ENCODE data around the gene KCNQ1. TPM values are rescaled to one million over a fixed set of nuclear protein-coding genes. Genes with fewer than 3 reads are reported as not detected.

Gene KCNQ1
- total and polyA plus RNA-seq, 2 donors (not counting 1 experiment from before 2014, with no cell fraction given), result 21.5 to 28.8 TPM

GRCh38 chr11:2704896-2705606 lies 260.2 kb downstream of the KCNQ1 start:
- peaks cover 14% of the 10 kb centered on the region for H4K20me1 ChIP-seq (ENCODE audit: control insufficient read depth, insufficient read depth, low read length, poor library complexity, severe bottlenecking)
- H3K4me1 ChIP-seq (ENCODE audit: control insufficient read depth in 2 of 2, insufficient read depth in 2 of 2, low read length in 2 of 2), result peaks cover 14 to 24% of the 10 kb centered on the region in 2 donors
- H3K27ac ChIP-seq (ENCODE audit: low read length in 2 of 2), result no peak overlapping the region
- H3K9me3 ChIP-seq (ENCODE audit: control extremely low read depth in 1 of 3, control insufficient read depth in 2 of 3, insufficient read depth in 1 of 3, low read length in 2 of 3), result peaks cover 0 to 32% (median 6%) of the 10 kb centered on the region in 3 donors
- H3K9me3 Mint-ChIP-seq (ENCODE audit: insufficient read depth), result no peaks in the 10 kb centered on the region
- intact Hi-C loops (cut with micrococcal nuclease), result loop anchor here (5.0 kb wide), 1 partner anchor 182 kb away; the partner anchor contains the start of gene CDKN1C
- no peaks in the 10 kb centered on the region for H3K36me3 ChIP-seq (replicated peaks in 1 of 2; ENCODE audit: control extremely low read depth in 1 of 2, control insufficient read depth in 1 of 2, extremely low read depth in 1 of 2, insufficient read depth in 2 of 2, low read length in 1 of 2)
- no peak for TF ChIP-seq EZH2 (IDR thresholded peaks at IDR 0.05; ENCODE audit: borderline replicate concordance, insufficient read depth, low read depth, low read length, poor library complexity, severe bottlenecking)
- no peak for TF ChIP-seq CTCF (IDR thresholded peaks at IDR 0.05)
- H3K79me2 ChIP-seq (ENCODE audit: control insufficient read depth, insufficient read depth, low read length), result no peaks in the 10 kb centered on the region
- peaks cover 28% of the 10 kb centered on the region for H3K4me1 Mint-ChIP-seq
- H3K27me3 Mint-ChIP-seq, result no peaks in the 10 kb centered on the region
- no peak overlapping the region for H3K4me2 ChIP-seq (replicated peaks; ENCODE audit: low read depth, low read length, poor library complexity, severe bottlenecking)
- CTCF ChIA-PET, result no interaction called here
- no peak for ATAC-seq (ENCODE audit: low read depth)
- H3K27me3 ChIP-seq (replicated peaks in 1 of 4; ENCODE audit: control extremely low read depth in 1 of 4, control insufficient read depth in 3 of 4, insufficient read depth in 4 of 4, low read length in 3 of 4), result no peaks in the 10 kb centered on the region
- no peak overlapping the region for H3K4me3 ChIP-seq (ENCODE audit: control extremely low read depth in 1 of 5, extremely low read depth in 1 of 5, insufficient read depth in 1 of 5, low read depth in 2 of 5, low read length in 4 of 5)
- POLR2A ChIA-PET, result no interaction called here
- no peak overlapping the region for H3K4me3 Mint-ChIP-seq
- WGBS (ENCODE audit: insufficient coverage), result 63% methylated on average over 12 of the region's 14 CpGs
- H3K9ac ChIP-seq (ENCODE audit: low read length), result no peak overlapping the region
- no peak overlapping the region for H2AFZ ChIP-seq (ENCODE audit: insufficient read depth, low read depth, low read length, poor library complexity, severe bottlenecking)
- H3K27ac Mint-ChIP-seq, result no peak overlapping the region
- DNase-seq, result no peak

- Histone ChIP-seq H2AFZ (ENCODE audit: insufficient read depth, low read depth, low read length, poor library complexity, severe bottlenecking) (no peak overlapping the region), H4K20me1 (ENCODE audit: control insufficient read depth, insufficient read depth, low read length, poor library complexity, severe bottlenecking) (peaks cover 14% of the 10 kb centered on the region), H3K27me3 (replicated peaks in 1 of 4; ENCODE audit: control extremely low read depth in 1 of 4, control insufficient read depth in 3 of 4, insufficient read depth in 4 of 4, low read length in 3 of 4) (no peaks in the 10 kb centered on the region), H3K4me2 (replicated peaks; ENCODE audit: low read depth, low read length, poor library complexity, severe bottlenecking) (no peak overlapping the region), H3K79me2 (ENCODE audit: control insufficient read depth, insufficient read depth, low read length) (no peaks in the 10 kb centered on the region), H3K27ac (ENCODE audit: low read length in 2 of 2) (no peak overlapping the region), H3K4me3 (ENCODE audit: control extremely low read depth in 1 of 5, extremely low read depth in 1 of 5, insufficient read depth in 1 of 5, low read depth in 2 of 5, low read length in 4 of 5) (no peak overlapping the region), H3K4me1 (ENCODE audit: control insufficient read depth in 2 of 2, insufficient read depth in 2 of 2, low read length in 2 of 2) (peaks cover 14 to 18% of the 10 kb centered on the region in 2 donors), H3K9ac (ENCODE audit: low read length) (no peak overlapping the region), H3K9me3 (ENCODE audit: control extremely low read depth in 1 of 3, control insufficient read depth in 2 of 3, insufficient read depth in 1 of 3, low read length in 2 of 3) (peaks cover 2 to 35% (median 6%) of the 10 kb centered on the region in 3 donors), H3K36me3 (replicated peaks in 1 of 2; ENCODE audit: control extremely low read depth in 1 of 2, control insufficient read depth in 1 of 2, extremely low read depth in 1 of 2, insufficient read depth in 2 of 2, low read length in 1 of 2) (no peaks in the 10 kb centered on the region)
- peaks cover 22% of the 10 kb centered on the region for H3K4me1 Mint-ChIP-seq
- ChIA-PET POLR2A (no interaction called here), CTCF (no interaction called here)
- H3K4me3 Mint-ChIP-seq, result no peak overlapping the region
- no peak for TF ChIP-seq EZH2 (IDR thresholded peaks at IDR 0.05; ENCODE audit: borderline replicate concordance, insufficient read depth, low read depth, low read length, poor library complexity, severe bottlenecking)
- no peak for TF ChIP-seq CTCF (IDR thresholded peaks at IDR 0.05)
- DNase-seq, result no peak
- H3K9me3 Mint-ChIP-seq (ENCODE audit: insufficient read depth), result no peaks in the 10 kb centered on the region
- no CpG with 5 or more reads among the region's 1 CpG for WGBS (ENCODE audit: insufficient coverage)
- intact Hi-C loops (cut with micrococcal nuclease), result no loop called here
- H3K27ac Mint-ChIP-seq, result no peak overlapping the region
- ATAC-seq (ENCODE audit: low read depth), result no peak
- H3K27me3 Mint-ChIP-seq, result no peaks in the 10 kb centered on the region
These were observed 261.5 kb downstream of the KCNQ1 start for GRCh38 chr11:2706321-2706720.

Measured in B cell (primary cell).